WERI-Rb-1 (cell line): ENCODE data around the gene CTAG1B.
"Not testable (repeated sequence)": the region's sequence is repeated elsewhere in the genome, so short reads cannot be mapped to it uniquely, and the experiment has no call there.

Experiments used
- DNase-seq: peaks from one replicate; pipeline ENCODE4 v3.0.0-alpha.2; 2020
- H3K27ac ChIP-seq: fragments of 250-450 bp; sonication (Bioruptor Pico); 2 replicates; pipeline ENCODE4 v1.5.1; 2020; ENCODE audit warnings: mild to moderate bottlenecking, moderate library complexity
- H3K27me3 ChIP-seq: fragments of 250-450 bp; sonication (Bioruptor Pico); 2 replicates; pipeline ENCODE4 v1.5.1; 2021; ENCODE audit warnings: mild to moderate bottlenecking, low read depth, moderate library complexity; ENCODE audit not compliant: insufficient read depth, severe bottlenecking
- H3K36me3 ChIP-seq: fragments of 250-450 bp; sonication (Bioruptor Pico); 2 replicates; pipeline ENCODE4 v1.5.1; 2020; ENCODE audit warnings: mild to moderate bottlenecking, moderate library complexity
- H3K4me3 ChIP-seq: 2 replicates; pipeline ENCODE4 v1.5.1; 2011; ENCODE audit warnings: low read depth, mild to moderate bottlenecking, control low read depth, low read length
- H3K9me3 ChIP-seq: fragments of 250-450 bp; sonication (Bioruptor Pico); 2 replicates; pipeline ENCODE4 v1.5.1; 2021; ENCODE audit warnings: mild to moderate bottlenecking, moderate library complexity; ENCODE audit not compliant: severe bottlenecking
- TF ChIP-seq, protein P1 (sequence below): IDR thresholded peaks from 2 replicates; pipeline ENCODE4 v1.5.1; 2011; ENCODE audit warnings: low read depth, mild to moderate bottlenecking, control low read depth, inconsistent platforms, low read length

The CTAG1B gene

DNA sequence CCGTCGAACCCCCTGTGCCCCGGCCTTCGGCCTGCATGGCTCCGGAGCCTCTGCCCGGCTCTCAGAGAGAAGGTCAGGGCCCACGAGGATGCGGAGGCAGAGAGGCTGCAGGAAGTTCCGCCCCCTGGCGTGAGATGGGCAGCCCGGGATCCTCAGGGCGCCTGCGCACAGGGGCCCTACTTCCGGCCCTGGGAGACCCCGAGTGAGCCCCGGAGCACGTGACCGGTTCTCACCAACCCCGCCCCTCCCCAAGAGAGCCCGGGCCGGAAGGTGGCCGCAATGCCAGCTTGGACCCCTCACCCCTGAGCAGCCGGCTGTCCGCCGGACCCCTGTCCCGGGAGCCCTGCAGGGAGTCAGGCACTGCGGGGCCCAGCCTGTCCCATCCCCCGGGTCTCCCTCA, at the start of gene CTAG1B:
Gene CTAG1B, minus strand, starts transcription at position 101 of the 400 bp plus-strand sequence. Its CDS starts 64 bp downstream, at position 37.
- not testable (repeated sequence) for H3K27ac ChIP-seq, DNase-seq, H3K36me3 ChIP-seq, H3K9me3 ChIP-seq, H3K27me3 ChIP-seq, H3K4me3 ChIP-seq

DNA sequence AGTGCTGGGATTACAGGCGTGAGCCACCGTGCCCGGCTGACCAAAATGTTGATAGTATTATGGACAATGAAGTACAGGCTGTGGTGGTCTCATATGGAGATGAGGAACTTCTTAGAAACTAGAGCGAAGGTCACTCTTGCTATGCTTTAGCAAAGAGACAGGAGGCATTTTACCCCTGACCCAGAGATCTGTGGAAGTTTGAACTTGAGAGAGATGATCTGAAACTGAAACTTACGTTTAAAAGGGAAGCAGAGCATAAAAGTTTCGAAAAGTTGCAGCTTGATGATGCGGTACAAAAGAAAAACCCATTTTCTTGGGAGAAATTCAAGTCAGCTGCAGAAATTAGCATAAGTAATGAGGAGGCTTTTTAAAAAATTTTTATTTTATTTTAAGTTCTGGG, 42.8 kb upstream of the CTAG1B start:
- no peak for DNase-seq
- Histone ChIP-seq H3K4me3 (no peak overlapping the region), H3K36me3 (no peaks in the 10 kb centered on the region), H3K9me3 (peaks cover 10% of the 10 kb centered on the region), H3K27me3 (peaks cover 13% of the 10 kb centered on the region), H3K27ac (no peak overlapping the region)
- TF ChIP-seq, protein P1, sequence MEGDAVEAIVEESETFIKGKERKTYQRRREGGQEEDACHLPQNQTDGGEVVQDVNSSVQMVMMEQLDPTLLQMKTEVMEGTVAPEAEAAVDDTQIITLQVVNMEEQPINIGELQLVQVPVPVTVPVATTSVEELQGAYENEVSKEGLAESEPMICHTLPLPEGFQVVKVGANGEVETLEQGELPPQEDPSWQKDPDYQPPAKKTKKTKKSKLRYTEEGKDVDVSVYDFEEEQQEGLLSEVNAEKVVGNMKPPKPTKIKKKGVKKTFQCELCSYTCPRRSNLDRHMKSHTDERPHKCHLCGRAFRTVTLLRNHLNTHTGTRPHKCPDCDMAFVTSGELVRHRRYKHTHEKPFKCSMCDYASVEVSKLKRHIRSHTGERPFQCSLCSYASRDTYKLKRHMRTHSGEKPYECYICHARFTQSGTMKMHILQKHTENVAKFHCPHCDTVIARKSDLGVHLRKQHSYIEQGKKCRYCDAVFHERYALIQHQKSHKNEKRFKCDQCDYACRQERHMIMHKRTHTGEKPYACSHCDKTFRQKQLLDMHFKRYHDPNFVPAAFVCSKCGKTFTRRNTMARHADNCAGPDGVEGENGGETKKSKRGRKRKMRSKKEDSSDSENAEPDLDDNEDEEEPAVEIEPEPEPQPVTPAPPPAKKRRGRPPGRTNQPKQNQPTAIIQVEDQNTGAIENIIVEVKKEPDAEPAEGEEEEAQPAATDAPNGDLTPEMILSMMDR: no peak

DNA sequence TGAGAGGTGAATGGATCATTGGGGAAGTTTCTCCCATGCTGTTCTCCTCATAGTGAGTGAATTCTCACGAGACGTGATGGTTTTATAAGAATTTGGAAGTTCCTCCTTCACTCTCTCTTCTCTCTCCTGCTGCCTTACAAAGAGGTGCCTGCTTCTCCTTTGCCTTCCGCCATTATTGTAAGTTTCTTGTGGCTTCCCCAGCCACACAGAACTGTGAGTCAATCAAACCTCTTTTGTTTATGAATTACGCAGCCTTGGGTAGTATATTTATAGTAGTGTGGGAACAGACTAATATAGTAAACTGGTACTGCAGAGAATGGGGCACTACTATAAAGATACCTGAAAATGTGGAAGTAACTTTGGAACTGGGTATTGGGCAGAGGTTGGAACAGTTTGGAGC, 42.1 kb upstream of the CTAG1B start:
- H3K36me3 ChIP-seq: no peaks in the 10 kb centered on the region
- peaks cover 13% of the 10 kb centered on the region for H3K27me3 ChIP-seq
- no peak for DNase-seq
- peaks cover 6% of the 10 kb centered on the region for H3K9me3 ChIP-seq
- H3K27ac ChIP-seq: no peak overlapping the region
- TF ChIP-seq, protein P1: no peak
- H3K4me3 ChIP-seq: no peak overlapping the region

DNA sequence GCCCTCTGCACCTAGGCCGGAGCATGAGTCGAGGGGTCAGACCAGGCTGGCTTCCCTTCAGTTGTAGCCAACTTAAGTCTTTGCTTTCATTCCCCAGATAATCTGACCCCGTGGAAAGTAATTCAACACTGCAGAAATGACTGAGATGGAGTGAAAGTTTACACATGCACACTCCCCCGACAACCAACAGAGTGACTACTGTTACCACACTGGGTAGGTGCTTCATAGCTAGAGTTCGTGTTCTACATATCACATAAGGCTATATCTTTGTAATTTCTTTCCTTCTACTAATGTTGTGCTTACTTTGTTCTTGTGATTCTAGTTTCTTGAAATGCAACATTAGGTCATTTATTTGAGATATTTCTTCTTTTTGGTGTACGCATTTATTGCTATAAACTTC, 41.5 kb upstream of the CTAG1B start:
- no peaks in the 10 kb centered on the region for H3K36me3 ChIP-seq
- no peak for DNase-seq
- H3K27ac ChIP-seq: no peak overlapping the region
- H3K27me3 ChIP-seq: peaks cover 13% of the 10 kb centered on the region
- H3K4me3 ChIP-seq: no peak overlapping the region
- peaks cover 5% of the 10 kb centered on the region for H3K9me3 ChIP-seq
- TF ChIP-seq, protein P1: no peak

DNA sequence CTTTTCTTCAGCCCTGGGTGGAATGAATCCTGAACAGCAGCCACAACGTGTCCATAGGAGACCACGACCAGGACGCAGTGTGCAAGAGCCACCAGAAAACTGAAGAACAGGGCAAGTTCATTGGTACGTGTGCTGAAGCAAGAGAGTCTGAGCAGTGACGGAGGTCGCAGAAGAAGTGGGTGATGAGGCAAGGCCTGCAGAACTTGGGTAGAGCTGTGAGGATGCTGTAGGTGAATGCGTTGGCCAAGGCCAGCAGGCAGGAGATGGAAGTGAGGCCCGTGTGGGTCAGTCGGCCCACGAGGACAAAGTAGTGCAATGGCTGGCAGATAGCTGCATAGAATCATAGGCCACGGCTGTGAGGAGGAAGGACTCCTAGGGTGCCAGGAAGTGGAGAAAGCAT, 39.9 kb upstream of the CTAG1B start:
- DNase-seq: no peak
- Histone ChIP-seq H3K27me3 (peaks cover 19% of the 10 kb centered on the region), H3K36me3 (no peaks in the 10 kb centered on the region), H3K4me3 (no peak overlapping the region), H3K27ac (no peak overlapping the region), H3K9me3 (peaks cover 5% of the 10 kb centered on the region)
- TF ChIP-seq, protein P1: no peak

DNA sequence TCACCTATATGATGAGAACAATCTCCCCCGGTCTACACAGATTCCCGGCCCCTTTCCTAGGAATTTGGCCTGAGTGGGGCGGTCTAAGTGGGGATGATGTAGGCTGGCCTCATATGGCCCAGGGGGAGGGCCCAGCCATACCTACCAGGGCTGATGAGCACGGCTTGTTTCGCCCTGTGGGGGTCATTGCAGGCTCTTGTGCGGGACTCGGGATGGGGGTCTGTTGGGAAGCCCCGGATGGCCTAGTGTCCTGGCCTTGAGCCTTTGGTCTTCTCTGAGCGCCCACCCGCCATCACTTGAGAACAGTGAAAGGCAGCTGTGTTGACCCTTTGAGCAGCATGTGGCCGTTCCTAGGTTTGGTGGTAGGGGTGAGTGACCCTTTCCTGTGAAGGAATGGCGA, 39.1 kb upstream of the CTAG1B start:
- TF ChIP-seq, protein P1: no peak
- H3K36me3 ChIP-seq: no peaks in the 10 kb centered on the region
- H3K27me3 ChIP-seq: peaks cover 19% of the 10 kb centered on the region
- no peak overlapping the region for H3K4me3 ChIP-seq
- peaks cover 3% of the 10 kb centered on the region for H3K9me3 ChIP-seq
- H3K27ac ChIP-seq: no peak overlapping the region
- no peak for DNase-seq
